GM19395 (cell line): Measurements from ENCODE around the gene DBNDD2.

Experiments used
- ATAC-seq: cut with Tn5 transposase; IDR thresholded peaks from one replicate; pipeline ENCODE4 v1.9.1; 2021; ENCODE audit warnings: mild to moderate bottlenecking, moderate library complexity; ENCODE audit not compliant: unreplicated experiment

DBNDD2 gene

GRCh38 chr20:45415822-45416637, 7.9 kb downstream of the DBNDD2 start, which contains the start of gene PIGT:
Gene PIGT, plus strand, starts transcription at chr20:45416141. Its CDS starts 16 bp downstream, at chr20:45416157.
- peak; percentile 83 for ATAC-seq

- ATAC-seq = no peak
These were observed 8.8 kb downstream of the DBNDD2 start for GRCh38 chr20:45416917-45417316.

- peak; percentile 56 for ATAC-seq
These were observed 11.4 kb downstream of the DBNDD2 start for GRCh38 chr20:45419188-45420091.

GRCh38 chr20:45420125-45420524, 12.0 kb downstream of the DBNDD2 start:
- ATAC-seq = no peak

GRCh38 chr20:45423700-45424099, 15.6 kb downstream of the DBNDD2 start:
- ATAC-seq = no peak

- ATAC-seq = no peak
These were observed 17.5 kb downstream of the DBNDD2 start for GRCh38 chr20:45425561-45425960.

GRCh38 chr20:45426320-45427016, 18.4 kb downstream of the DBNDD2 start:
- no peak for ATAC-seq

GRCh38 chr20:45427236-45428149, 19.4 kb downstream of the DBNDD2 start:
- ATAC-seq = no peak

- ATAC-seq = no peak
These were observed 21.5 kb downstream of the DBNDD2 start for GRCh38 chr20:45429618-45430017.

- ATAC-seq = peak; percentile 78
These were observed 24.2 kb downstream of the DBNDD2 start for GRCh38 chr20:45432294-45432693.

- ATAC-seq = no peak
These were observed 25.2 kb downstream of the DBNDD2 start for GRCh38 chr20:45433316-45433715.

- ATAC-seq = no peak
These were observed 25.9 kb downstream of the DBNDD2 start for GRCh38 chr20:45433976-45434375.

GRCh38 chr20:45436732-45437485, 28.8 kb downstream of the DBNDD2 start:
- no peak for ATAC-seq

- no peak for ATAC-seq
These were observed 32.3 kb downstream of the DBNDD2 start for GRCh38 chr20:45440424-45440823.

GRCh38 chr20:45440891-45441685, 33.0 kb downstream of the DBNDD2 start:
- ATAC-seq = no peak

- no peak for ATAC-seq
These were observed 33.7 kb downstream of the DBNDD2 start for GRCh38 chr20:45441746-45442145.

- no peak for ATAC-seq
These were observed 36.0 kb downstream of the DBNDD2 start for GRCh38 chr20:45444050-45444449.

- no peak for ATAC-seq
These were observed 37.9 kb downstream of the DBNDD2 start for GRCh38 chr20:45445805-45446562.
